GM19025 (cell line): Measurements from ENCODE around the gene AKT1.

ENCODE experiments used
- ATAC-seq: cut with Tn5 transposase; IDR thresholded peaks from one replicate; pipeline ENCODE4 v1.9.1; 2021; ENCODE audit warnings: mild to moderate bottlenecking, low read depth, moderate library complexity; ENCODE audit not compliant: unreplicated experiment

AKT1 gene

DNA sequence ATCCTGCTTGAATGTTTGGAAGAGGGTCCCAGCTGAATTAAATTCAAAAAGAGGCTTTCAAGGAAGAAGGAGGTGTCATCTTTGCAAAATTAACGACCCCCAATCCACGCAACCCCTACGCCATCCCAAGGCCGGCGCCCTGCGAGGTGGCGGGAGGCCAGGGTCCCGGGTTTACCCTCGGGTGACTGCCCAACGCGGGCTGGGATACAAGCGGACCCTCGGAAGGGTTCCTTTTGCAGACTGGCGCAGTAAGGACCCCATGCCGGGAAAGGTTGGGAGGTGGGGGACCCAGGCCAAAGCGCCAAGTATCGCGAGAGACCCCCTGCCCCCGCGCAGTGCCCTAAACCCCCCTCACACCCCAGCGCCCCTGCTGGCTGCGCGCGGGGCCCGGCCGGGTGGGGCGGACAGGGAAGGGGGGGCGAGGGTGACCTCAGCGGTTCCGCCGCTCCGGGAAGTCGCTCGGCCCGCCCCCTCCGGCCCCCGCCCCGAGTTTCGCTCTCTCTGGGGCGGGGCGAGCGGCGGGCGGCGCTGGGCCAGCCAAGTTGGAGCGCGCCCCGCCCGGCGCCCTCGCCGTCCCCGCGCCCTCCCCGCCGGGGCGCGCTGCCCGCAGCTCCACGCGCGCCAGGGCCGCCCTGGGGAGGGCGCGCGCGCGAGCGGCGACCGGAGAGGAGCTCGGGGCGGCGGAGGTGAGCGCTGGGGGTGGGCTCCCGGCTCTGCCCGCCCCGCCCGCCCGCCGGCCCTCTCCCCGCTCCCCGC, 4.6 kb upstream of the AKT1 start:
- ATAC-seq: peak; percentile 51

DNA sequence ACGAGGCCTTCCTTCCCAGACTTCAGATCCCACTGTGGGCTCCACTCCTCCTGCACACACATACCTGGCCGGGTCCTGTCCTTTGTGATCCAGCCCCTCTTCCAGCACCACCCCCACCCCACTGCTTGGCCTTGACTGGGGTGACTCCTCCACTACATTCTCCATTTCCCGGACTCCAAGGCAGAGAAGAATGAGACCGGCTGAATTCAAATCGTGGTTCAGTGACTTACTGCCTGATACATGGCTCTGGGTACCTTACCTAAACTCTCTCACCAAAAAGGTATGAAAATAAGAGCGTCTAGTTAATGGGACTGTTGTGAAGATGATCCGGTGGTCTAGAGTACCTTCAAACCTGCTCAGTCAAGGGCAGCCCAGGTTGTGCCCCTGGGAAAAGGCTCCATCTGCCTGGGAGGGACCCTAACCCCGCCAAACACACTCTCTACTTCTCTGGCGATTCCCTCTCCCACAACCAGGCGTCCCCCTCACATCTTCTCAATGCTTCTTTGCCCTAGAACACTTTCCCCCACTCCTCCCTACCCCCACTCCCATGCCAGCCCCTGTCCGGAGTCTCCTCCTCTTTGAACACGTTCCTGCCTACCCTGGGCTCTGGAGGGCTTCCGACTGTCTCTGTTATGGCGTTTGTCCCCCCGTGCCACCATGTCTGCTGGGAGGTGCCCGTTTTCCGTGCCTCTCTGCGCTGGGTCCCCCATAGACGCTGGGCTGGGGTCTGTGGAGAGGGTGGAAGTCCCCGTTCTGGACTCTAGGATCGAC, 3.9 kb upstream of the AKT1 start:
- no peak for ATAC-seq

DNA sequence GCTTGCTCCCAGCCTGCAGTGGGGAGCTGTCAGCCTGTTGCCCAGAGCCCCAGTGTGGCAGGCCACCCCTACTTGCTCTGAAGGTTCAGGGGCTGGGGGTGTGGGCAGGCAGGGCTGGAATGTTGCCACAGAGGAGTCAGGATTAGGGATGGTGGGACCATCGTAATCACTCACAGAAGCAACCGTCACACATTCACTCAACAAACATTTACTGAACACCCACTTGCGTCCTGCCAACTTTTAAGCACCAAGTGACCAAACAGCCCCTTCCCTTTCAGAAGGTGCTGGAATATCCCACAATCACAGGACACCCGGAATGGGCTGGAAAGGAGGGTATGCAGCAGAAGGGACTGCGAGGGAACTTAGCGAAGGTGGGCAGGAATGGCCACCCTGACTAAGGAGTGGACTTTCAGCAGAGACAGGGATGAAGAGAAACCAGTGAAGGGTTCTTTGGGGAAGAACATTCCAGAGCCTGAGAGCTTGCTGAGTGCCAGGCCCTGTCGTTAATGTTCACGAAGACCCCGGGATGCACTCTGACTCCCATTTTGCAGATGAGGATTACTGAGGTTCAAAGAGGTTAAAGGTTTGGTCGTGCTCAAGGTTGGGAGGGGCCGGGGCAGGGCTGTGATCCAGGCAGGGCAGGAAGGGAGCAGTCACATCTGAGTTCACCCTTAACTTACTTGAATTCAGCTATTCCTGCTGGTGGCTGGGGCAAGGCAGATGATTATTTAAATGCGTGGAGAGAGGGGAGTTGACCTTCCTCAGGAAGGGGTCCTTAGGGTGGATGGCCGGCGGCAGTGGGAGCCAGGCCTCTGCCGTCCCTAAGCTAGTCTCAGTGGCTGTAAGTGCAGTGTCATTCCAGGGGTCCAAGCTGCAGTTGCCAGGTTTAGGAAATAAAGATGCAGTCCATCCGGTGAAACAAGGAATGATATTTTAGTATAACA, 3.0 kb upstream of the AKT1 start:
- no peak for ATAC-seq

DNA sequence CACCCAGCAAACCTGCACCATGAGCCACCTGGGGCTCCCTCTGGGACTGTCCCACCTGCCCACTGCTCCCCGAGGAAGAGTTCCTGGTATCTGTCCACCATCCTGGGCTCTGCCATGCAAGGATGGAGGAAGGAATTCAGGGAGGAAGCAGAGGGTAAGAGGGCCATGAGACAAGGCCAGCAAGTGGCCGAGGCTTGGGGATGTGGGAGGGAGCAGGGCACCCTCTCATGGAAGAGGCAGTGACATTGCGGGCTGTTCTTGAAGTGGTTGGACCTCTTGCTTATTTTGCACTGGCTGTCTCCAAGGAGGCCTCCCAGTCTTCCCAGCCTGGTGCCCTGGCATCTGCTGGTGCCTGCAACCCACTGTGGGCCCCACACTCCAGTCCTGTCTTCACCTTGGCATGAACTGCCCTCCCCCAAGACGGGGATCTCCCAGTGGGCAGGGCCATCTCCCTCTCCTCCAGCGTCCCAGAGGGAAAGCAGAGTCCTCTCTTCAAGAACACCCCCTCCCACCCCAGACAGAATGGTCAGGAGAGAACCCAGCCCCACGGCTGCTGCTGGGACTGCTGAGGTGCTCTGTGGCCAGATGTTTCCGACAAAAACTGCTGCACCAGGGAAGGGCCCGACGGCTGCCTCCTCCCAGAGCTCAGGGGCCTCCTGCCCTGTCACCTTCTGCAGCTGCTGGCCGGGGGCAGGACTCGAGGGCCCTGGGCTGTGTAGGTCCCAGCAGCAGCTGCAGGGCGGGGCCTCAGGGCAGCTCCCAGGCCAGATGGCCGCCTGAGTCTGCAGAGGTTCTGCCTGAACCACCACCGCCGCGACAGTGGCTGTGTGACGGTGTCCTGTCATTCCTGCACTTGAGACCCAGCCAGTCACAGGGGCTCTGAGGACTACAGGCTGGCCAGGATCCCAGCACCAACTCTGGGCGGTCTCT, 1.8 kb upstream of the AKT1 start:
- ATAC-seq: no peak

DNA sequence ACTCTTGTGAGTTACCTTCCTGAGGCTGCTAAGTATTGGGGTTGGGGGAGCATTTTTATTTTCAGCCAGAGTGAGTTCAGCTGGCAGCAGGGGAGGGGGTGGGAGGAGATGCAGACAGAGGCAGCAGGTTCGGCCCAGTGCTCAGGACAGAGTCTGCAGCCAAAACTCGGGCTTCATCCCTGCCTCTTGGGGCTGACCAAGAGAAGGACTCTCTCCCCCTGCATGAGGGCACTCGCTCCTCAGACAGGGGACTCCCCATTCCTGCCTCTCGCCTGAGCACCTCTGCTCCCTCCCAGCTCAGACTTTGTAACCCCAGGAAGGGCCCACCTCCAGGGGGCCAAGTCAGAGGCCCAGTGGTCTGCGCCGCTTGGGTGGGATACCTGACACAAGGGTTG, 1.1 kb upstream of the AKT1 start:
- ATAC-seq: no peak

DNA sequence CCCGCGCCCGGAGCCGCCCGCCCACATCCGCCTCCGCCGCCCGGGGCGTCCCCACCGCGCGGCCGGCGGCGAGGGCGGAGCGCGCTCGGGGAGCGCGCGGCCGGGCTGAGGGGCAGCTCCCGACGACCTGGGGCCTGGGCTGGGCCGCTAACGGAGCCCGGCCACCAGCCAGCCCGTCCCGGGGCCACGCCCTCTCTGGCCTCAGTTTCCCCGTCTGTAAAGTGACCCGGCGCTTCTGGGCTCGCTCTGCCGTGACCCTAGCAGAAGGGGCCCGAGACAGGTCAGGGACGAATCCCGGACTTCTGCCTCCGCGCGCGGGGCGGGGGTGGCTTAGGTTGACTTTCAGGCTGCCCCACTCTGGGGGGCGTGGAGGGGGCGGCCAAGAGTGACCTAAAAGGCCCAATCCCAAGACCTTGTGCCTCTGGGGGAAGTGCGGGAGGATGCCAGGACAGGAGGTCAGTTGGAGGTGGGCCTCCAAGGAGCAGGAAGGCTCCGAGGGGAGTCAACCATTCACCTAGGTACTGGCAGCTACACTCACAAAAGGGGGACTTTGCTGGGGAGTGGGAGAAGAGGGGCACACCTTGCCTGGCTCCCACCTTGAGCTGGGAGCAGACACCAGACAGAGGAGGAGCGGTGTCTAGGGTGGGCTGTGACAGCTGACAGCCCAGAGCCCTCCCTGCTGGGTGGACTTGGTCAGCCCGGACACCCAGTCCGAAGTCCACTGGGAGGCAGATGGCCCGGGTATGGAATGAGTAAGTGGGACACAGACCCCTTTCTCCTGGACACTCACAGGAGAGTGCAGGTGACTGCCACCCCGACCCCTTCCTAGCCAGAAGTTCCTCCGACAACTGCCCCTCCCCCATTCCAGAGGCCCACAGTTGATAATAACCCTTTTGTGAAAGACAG, 486 bp upstream of the AKT1 start:
- ATAC-seq: peak; percentile 51

DNA sequence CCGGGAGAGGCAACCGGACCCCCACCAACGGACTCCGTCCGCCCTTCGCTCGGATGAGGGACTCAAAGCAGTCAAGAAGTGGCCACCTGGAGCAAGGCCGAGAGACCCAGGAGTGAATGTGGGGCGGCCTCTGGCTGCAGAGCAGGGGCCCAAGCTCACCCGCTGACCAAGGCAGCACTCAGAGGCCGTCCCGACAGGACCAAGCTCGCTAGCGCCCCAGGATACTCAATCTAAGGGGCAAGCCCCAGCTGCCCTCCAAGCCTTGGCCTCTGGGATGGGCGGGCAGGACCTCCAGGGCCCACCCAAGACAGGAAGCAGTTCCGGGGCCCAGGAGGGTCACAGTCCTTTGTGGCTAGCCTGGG, 936 bp downstream of the AKT1 start:
- ATAC-seq: peak; percentile 11

DNA sequence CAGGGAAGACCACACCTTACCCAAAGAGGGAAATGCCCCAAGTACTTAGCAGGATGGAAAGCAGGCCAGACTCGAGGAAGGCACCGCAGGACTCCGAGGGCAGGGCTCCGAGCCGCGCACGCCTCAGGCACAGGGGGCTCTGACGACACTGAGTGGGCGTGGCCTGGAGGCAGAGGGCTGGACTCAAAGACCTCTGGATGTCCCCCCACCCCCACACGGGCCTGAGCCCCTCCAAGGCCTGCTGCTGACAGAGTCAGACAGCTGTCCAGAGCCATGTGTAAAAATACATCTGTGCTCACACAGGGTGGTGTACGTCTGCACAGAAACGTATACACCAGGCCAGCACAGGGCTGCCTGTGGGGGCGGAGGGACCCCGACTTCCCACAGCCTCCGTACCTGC, 1.4 kb downstream of the AKT1 start:
- ATAC-seq: no peak

DNA sequence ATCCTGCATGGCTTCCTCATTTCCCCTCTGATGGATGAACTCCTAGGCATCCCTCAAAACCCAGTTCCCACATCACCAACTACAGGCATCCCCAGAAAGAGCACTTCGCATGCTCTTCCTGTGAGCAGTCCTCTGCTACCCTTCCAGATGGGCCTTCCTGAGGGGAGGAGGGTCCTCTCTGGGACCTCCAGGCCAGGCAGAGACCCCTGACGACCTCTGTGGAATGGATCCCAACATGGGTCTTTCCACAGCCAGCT, 1.9 kb downstream of the AKT1 start:
- ATAC-seq: no peak

DNA sequence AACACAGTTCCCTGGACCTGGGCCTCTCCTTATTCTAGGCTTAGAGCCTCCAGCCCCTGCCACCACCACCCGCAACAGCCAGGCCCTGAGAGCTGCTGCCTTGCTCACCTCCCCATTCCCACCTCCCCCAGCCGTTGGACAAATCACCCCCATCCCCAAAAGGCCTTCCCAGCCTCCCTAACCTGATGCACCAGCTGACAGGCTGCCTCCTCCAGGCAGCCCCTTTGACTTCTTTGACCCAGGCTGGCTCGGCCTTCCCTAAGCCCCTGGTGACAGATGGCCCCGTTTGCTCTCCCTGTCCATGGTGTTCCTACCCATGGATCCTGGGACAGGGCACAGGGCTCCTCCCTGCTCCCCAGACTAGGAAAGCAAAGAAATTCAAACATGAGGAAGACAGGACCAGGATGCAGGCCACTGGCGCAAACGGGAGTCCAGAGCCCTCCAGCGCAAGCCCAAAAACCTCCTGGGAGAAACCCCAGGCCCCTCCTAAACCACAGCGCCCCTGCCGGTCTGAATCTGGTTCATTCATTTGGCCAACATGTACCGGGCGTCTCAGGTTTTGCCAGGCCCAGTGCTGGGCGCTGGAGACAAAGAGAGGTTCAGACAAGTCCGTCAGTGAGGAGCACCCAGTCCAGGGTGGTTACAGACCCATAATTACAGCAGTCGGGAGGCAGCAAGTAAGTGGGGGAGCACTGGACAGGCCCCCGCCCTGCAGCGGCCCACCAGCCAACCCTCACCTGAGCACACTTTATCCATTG, 2.4 kb downstream of the AKT1 start:
- no peak for ATAC-seq

DNA sequence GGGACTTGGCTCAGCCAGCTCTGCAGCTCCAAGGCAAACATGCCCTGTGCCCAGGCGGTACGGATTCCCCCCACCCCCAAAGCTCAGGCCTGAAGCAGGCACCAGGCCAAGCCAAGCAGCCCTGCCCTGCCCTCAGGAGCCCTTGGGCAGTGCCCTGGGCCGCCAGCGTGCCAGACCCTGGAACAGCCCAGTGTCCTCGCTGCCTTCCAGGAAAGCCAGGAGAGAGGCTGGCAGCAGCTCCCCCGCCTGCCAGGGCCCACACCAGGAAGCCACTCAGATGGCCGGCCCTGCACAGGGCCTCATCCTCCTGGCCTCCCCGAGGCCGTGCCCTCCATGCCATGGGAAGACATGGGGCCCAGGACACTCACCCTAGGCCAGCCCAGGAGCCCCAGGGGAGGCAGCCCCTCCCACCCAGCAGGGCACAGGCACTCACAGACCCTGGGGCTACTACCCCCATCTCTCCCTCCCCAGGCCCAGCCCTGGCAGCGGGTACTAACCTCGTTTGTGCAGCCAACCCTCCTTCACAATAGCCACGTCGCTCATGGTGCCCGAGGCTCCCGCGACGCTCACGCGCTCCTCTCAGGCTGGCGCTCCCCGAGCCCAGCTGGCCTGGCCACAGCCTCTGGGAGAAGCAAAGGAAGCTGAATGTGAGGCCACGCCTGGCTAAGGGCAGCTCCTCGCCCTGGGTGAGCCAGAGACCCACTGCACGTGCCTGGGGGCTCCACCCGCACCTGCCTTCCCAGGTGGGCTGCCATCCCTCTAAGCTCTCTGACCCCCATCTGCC, 3.3 kb downstream of the AKT1 start:
- no peak for ATAC-seq

DNA sequence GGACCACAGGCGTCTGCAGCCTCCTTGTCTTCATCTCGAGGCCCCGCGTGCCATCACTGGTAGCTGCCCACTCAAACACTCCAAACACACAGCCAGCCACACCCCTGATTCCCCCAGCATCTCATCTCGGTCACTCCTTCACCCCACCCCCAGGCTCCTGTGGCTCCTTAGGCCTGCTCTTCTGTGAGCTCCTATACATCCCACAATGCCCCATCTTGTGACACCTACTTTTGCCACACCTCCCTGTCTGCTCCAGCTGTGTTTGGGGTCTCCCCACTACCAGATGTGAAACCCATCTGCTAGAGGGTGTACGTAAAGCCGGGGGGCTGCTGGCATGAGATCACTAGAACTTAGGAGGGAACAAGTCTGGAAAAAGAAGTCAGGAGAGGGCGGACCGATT, 4.1 kb downstream of the AKT1 start:
- ATAC-seq: no peak

DNA sequence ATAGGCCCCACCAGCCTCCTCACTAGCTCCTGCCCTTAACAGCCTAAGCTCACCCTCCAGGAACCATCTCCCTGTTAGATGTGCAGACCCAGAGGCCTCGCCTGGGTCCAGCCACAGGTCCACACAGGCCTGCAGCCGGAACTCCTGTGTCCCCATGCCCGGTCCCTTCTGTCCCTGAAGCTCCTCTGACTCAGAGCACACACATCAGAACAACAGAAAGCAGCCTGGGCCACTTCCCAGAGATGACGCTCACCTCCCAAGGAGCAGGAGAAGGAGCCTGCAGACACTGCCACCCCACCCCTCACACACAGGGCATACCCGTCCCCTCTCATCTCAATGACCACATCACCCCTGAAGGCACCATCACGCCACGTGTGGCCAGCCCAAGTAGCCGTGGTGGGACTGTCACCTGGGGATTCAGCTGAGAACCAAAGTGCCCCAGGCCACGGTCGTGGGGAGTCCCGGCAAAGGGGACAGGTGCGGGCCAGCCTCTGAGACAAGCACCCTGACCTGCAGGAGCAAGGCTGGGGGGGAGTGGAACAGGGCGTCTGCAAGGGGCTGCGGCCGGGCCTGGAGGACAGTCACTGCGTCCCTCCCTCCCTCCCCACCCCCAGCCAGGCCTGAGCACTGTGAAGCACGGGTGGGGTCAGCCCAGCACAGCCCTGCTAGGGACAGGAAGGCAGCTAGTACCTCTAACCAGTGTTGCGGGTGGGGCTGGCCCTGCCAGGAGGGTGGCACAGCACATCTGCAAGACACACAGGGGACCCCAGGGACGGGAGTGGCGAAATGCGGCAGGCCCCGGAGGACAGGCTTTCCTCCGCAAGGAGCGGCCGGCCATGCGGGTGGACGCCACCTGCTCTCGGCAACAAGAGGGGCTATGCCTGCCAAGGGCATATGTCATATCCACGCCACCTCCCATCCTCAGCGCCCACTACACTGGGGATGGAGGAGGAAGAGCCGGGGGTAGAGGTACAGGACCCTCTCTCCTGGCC, 5.5 kb downstream of the AKT1 start:
- no peak for ATAC-seq

DNA sequence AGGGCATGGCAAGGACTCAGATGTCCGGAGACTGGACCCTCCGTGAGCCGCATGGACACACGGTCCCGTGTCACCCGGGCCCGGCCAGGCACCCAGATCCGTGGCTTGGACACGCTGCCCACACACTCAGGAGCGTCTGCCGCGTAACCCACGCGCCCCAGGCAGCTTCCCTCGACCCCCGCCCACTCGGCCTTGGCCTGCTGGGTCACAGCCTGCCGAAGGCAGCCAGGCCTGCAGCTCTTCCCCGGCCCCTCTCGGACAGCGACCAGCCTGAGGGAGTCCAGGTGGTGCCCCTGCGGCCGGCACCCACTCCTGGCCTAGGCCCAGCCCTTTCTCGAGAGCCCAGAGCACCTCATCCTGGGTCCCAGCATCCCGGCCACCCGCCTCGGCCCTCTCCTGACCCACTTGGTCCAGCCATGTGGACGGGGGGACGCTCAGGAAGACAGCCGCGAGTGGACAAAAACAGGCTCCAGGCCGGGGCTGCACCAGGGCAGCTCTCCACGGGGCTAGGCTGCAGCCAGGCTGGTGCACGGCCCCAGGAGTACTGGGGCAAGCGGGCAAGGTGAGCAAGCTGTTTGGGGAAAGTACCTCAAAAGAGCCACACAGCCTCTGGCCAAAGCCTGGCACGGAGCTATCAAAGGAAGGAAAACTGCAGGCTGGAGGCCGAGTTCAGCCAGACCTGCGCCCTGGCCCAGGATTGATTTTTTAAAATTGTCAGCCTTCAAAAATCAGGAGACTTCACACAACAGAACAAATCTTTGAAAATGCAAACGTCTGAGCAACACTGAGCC, 6.5 kb downstream of the AKT1 start:
- no peak for ATAC-seq

DNA sequence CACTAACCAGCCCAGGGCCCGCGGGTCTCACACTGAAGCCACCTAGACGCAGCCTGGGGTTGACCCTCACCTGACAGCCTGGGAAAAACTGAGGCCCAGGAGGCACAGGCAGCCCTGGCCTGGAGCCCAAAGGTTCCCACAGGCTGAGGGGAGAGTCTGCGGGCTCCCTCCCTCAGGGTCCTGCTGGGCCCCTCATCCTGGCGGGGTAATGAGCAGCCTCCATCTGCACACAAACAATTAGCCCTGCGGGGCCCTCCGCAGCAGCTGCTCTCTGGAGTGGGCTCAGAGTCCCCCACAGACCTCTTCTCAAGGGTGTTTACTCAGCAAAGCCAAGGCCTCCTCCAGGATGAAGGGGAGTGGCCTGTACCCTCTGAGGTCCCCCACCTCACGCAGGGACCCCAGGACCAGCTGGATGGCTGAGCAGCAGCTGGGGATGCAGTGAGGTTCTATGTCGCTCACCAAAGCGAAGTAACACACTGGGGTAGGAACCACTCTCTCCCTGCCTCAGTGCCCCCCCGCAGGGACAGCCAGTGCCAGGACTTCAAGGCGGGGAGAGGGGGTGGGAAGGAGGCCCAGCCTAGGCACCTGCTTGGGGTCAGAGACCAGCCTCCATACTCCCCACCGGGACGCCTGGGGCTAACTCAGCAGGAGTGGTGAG, 7.3 kb downstream of the AKT1 start:
- no peak for ATAC-seq
